Stimulated activated CD4-positive, alpha-beta T cell treated with anti-CD3 and anti-CD28 coated beads, Interleukin-1b, Interleukin-23, amount 100 ng/mL, for 24 hours (primary cell): ENCODE measurements around the gene FBXO22.

Experiments used
- DNase-seq, 4 experiments: peaks; one replicate each; pipeline ENCODE4 v3.0.0-alpha.2; 2020; ENCODE audit warnings: low read depth in 4 of 4, low spot score in 1 of 4

Gene FBXO22

DNA sequence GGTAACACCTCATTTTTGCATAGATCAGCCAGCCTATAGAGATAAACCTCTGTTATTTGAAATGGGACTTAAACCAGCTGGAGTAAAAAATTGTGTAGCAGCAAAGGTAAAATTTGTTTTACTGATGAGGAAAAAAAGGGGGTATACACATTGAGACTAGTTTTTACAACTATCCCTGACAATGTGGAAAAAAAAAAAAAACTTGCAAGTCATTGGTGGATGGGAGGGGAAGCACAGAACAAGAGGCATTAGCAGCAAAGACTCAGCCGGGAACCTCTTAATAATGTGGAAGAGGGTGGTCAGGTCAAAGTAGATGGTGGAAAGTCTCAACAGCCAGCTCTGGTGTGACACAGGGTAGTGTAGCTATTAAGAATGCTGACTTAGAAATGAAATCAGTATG is 14.5 kb downstream of the FBXO22 start:
- DNase-seq, result no peak

DNA sequence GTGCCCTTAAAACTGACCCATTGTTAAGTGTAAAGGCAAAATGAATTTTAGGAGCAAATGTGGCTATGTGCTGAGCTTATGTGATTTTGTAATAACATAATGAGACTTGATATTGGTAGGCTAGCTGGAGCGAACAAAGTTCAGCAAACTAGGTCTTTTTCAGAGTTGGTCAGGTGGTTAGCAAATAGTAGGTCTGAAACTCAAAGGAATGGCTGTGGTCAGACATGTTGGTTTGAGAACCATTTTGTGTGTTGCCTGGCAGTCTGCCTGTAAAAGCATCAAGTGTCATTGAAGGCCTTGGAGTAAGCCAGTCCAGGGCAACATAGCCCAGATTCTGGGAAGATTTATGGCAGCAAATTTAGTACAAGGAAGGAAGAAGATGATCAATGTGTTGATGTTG is 16.4 kb downstream of the FBXO22 start:
- DNase-seq, result no peak

DNA sequence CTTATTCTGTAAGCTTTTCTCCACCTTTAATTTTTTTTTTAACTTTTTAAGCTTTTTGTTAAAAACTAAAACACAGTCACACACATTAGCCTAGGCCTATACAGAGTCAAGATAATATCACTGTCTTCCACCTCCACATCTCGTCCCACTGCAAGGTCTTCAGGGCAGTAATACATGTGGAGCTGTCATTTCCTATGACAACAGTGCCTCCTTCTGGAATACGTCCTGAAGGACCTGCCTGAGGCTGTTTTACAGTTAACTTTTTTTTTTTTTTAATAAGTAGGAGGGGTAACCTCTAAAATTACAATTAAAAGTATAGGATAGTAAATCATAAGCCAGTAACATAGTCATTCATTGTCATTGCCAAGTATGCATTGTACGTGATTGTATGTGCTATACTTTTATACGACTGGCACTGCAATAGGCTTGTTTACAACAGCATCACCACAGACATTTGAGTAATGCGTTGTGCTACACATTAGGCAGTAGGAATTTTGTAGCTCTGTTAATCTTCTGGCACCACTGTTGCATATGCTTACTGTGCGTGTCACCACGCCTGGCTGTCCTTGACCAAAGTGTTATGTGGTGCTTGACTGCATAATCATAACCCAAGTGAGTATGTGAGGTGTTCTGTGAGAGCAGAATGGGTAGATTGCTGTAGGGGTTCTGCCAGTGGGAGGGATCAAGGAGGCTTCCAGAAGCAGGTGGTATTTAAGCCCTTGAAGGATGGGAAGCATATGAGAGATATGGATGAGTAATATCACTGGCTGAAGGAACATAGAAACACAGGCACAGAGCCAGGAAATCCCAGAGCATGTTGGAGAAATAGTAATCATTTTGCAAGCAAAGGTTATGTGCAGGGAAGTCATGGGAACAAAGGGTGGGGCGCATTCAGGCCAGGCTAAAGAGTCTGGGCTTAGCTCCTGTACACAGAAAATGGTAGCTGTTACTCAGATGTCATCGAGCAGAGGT is 18.3 kb downstream of the FBXO22 start:
- no peak for DNase-seq

DNA sequence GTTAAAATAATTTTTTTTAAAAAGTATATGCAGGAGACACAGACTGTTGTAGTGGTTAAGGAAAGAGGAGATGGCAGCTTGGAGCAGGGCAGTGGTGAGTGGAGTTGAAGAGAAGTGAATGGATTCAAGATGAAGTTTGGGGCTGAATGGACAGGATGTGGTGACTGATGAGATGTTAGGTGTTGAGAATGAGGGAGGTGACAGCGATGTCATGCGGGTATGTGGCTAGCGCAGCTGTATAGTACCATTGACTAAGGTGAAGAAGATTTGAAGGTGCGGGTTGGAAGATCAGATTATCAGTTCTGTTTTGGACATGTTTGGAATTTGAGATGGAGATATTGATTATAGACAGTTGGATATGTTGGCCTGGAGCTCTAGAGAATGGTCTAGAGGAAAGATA is 20.1 kb downstream of the FBXO22 start:
- no peak for DNase-seq

DNA sequence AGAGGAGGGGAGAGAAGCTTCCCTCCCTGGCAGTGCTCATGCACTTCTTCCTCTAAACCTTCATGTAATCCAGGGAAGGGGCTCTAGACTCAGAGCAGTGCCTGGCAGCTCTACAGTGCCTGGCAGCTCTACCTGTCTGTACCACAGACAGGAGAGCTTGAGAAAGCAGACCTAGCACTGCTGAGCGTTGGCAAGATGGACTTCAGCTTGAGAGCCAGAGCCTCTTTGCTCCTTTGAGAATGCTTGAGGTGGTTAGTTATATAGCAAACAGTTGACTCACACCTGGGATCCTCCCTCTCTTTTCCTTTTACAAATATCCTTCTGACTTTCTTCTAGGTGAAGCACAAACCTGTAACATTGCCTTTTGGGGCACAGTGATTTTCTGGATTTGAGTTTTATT is 20.9 kb downstream of the FBXO22 start:
- DNase-seq, result no peak

DNA sequence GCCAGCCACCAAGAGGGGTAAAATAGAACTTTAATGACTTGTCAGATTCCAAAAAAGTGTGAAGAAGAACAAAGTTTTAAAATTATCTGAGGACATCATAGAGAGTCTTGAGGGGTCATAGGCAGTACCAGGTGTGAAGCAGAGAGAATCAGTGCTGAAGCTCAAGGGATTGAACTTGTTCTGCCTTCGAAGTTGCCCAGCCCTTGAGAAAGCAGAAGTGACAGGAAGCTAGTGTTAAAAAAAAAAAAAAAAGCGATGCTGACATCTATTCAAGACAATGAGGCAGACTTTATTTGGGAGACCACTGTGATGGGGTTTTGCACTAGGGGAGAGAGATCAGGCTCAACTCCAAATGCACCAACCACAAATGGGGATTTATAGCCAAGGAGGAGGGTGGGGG is 21.8 kb downstream of the FBXO22 start:
- DNase-seq, result no peak

DNA sequence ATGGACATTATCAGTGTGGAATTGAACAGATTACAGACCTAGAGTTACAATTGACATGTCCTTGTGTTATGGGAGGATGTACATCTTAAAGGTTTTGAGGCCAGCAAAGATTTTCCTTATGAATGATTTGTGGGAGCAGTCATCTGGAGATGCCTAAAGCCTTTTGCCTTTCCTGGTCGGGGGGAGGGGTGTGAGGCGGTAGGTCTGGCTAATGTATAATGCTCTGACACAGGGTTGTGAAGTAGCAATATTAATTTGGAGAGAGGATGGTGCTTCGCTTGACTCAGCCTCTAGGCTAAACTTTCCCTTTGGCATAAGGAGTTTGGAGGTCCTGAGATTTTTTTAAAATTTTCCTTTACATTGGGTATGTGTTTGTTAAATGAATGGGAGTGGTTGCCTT is 23.3 kb downstream of the FBXO22 start:
- no peak for DNase-seq

DNA sequence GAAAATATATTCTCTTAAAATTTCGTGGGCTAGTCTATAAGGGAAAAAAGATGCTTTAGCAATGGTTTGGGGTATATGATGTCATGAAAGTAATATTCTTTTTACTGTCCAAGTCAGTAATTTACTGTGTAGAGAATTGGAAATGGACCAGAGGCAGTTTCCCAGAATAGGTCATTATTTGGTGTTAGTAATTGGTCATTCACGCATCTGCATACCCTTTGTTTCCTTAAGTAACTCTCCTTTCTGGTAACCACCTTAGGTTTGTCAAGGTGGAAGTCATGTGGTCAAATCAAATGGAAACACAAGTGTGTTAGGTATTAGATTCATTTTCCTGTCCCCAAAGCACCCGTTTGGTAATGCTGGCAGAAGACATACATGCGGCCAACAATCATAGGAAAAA is 23.9 kb downstream of the FBXO22 start:
- no peak for DNase-seq

DNA sequence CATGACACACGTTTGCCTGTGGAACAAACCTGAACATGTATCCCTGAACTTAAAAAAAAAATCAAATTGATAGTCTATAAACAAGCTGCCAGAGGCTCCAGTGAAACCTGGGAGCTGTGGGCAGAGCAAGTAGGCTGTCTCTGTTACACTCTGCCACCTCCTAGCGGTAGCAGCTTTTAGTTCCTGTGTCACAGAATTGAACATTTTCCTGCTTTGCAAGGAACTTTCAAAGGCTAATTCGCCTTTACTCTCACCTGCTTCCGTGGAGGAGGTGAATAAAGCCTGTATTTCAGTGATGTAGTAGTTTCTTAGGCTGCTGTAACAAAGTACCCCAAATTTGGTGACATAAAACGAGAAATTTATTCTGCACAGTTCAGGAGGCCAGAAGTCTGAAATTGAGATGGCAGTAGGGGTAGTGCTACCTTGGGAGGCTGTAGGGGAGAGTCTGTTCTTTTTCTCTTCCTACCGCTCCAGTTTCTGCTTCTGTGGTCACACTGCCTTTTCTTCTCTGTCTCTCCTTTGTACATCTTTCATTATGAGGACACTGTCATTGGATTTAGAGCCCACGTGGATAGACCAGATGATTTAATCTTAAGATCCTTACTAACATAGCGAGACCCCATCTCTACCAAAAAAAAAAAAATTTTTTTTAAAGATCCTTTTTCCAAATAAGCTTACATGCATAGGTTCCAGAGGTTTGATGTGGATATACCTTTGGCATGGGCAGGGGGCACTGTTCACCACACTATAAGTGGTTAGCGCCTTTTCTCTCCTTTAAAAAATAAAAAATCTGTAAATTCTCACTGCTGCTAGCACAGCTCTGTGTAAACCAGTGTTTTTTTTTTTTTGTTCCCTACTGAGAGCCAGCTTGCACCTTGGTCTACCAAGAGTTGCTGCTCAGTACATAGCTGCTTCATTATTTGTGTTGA is 25.3 kb downstream of the FBXO22 start:
- no peak for DNase-seq

DNA sequence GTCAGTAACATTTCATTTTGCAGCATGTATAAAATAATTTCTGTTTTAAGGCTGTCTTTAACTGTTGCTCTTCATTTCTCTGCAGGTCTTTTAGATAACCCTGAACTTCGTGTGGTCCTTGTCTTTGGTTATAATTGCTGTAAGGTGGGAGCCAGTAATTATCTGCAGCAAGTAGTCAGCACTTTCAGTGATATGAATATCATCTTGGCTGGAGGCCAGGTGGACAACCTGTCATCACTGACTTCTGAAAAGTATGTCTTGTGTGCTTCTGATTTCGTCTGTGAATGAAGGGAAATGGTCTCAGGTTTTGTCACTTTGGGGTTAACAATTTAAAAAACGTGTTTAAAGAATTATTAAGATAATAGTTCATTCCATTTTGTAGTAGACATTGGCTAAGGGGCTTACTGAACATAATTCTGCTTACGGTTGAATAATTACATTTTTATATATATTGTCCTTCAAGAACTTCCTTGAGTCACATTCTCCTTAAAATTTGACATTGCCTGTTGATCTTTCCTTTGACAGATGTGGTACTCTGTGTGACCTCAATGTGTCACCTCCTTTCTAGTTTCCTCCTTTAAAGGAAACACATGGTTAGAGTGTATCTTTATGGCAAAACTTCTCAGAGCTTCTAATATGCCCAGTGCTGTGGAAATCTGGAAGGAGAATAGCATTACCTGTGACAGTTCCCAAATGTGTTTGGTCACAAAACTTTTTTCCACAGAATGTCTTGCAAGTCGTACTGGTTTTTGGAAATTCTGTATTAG is 26.3 kb downstream of the FBXO22 start:
- no peak for DNase-seq

DNA sequence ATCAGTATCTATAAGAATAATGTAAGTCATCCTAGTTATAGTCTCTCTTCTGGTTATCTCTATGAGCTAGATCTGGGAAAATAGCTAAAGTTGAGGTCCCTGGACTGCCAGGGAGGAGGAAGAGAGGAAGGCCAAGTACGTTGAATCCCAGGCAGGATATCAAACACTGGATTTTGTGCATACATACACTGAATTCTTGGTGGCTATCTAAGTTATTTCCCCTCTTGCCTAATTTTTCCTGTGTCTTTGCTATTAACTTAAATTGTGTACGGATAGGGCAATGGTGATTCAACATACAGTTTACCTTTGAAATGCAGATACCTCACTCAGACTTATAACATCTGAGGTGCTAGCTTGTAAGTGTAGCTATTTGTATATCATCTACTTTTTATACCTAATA is 27.2 kb downstream of the FBXO22 start:
- DNase-seq, result no peak

DNA sequence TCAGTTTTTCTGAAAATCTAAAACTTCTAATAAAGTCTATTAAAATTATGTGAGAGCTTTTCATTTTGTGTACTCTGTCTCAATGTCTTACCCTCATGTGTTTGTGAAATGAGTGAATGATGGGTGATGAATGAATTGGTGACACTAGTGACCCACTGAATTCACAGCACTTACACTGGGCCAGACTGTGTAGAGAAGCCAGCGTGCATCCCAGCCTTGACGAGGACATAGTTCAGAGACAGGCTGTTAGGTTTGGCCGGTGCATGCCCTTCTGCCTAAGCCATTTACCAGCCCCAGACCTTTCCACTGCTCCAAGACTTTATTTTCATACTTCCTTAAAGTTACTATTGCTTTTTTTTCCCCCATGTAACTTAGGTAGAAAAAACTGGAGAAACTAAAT is 38.8 kb downstream of the FBXO22 start:
- no peak for DNase-seq

DNA sequence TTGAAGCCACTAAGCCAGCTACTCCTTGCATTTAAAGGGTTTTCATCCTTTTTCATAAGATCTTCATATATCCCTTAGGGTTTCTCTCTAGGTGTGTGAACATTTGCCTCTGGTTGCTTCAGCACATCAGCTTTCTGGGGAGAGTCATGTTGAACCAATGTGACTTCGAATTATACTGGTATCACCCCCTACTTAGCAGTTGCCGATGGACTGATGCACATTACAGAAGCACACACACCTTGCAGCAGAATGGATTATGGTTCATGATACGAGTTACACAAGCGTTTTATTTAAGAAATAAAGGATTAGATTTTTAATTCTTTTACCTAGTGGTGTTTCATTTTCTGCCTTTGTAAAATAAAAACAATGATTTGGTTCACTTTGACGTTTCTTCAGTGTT is 39.6 kb downstream of the FBXO22 start:
- DNase-seq, result no peak

DNA sequence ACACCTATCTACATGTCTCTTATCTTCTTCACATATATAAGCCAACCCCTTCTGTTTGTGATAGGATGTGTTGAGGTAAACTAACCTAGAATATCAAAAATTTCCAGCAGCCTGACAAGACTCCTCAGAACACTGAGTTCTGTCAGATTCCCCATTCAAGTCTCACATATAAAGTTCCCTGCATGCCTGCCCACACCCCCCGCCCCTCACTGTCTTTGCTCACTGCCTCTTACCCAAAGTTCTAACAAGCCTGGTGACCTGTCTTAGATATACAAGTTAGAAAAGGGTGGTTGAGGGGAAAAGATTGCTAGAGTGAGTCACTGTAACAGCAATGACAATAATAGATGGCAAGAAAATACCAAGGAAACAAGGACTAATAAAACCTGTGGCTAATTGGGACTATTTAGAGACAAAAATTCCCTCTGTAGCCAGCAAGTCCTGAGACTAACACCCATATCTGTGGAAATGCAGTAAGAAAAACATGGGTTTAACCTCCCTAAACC is 40.1 kb downstream of the FBXO22 start:
- DNase-seq, result no peak

DNA sequence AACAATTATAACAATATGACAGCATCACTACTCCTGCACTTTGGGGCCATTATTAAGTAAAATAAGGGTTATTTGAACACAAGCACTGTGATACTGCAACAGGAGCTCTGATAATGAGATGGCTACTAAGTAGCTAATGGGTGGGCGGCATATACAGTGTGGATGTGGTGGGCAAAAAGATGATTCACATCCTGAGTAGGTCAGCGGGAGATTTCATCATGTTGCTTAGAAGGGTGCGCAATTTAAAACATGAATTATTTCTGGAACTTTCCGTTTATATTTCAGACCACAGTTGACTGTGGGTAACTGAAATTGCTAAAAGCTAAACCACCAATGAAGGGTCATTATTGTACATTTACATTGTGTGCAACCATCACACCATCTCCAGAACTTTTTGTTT is 42.3 kb downstream of the FBXO22 start:
- DNase-seq, result no peak

DNA sequence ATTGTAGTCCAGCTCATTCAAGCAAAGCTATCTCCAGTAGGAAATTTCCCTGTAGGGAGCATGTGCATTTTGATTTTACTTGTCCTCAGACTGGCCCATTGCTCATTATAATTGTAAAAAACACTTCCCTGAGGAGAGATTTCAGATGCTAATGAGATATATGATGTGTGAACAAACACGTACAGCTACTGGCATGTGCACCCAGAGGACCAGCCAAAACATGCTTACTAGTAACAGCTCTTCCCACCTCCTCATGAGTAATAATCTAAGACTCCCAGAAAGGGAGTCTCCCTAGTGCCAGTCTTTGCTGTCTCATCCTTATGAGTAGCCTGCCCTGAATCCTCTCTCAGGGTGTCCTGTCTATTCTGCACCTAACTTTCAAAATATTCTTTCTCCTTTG is 43.4 kb downstream of the FBXO22 start:
- DNase-seq, result no peak

DNA sequence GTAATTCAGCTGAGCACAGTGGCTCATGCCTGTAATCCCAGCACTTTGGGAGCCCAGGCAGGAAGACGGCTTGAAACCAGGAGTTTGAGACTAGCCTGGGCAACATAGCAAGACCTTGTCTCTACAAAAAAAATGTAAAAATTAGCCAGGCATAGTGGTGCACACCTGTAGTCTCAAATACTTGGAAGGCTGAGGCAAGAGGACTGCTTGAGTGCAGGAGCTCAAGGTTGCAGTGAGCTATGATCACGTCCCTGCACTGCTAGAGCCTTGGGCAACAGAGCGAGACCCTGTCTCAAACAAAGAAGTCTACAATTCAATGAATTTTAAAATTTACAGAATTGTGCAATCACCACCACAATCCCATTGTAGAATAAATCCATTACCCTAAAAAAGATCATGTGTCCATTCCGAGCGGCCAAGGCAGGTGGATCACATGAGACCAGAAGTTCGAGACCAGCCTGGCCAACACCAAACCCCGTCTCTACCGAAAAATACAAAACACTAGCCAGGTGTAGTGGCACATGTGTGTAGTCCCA is 45.2 kb downstream of the FBXO22 start:
- DNase-seq, result no peak

DNA sequence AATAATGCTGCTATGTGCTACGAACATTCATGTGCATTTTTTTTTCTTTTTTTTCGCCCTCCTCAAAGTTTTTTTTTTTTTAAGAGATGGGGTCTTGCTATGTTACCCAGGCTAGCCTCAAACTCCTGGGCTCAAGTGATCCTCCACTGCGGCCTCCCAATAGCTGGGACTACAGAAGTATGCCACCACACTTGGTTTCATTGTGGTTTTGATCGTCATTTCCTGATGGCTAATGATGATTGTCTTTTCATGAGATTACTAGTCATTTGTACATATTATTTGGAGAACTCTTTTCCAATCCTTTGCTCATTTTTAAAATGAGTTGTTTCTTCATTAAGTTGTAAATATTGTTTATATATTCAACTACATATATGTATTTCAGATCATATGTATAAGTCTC is 48.8 kb downstream of the FBXO22 start:
- no peak for DNase-seq

DNA sequence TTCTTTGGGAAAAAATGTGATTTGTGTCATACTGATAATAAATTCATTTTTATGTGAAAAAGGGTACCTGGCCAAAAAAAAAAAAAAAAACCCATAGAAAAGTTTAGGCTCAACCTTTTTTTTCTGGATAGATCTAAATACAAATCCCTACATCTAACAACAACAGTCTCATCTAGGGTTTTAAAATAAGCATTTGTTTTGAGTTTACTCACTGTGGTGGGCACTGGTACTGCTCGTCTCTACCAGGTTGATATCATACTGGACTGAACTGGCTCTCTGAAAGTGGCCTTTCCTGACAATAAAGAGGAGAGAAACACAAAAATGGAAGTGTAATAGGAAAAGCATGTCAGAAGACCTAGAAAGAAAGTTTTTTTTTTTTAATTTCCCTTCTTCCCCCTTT is 52.0 kb downstream of the FBXO22 start:
- no peak for DNase-seq

DNA sequence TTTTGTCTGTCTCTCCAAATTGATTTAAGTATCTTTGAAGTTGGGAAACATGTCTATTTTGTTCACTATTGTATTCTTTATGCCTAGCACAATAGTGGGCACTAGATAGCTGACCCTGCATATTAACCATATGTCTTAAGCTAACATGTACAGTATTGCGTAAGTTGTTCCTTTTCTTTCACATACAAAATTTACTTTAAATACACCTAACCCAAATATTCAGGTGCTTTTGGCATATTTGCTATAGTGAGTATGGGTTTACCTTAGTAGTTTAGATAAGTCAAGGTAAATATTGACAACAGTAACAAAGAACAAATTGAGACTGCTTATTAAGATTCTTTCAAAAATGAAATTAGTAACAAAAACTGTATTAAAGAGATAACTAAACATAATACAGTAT is 57.7 kb downstream of the FBXO22 start:
- no peak for DNase-seq

DNA sequence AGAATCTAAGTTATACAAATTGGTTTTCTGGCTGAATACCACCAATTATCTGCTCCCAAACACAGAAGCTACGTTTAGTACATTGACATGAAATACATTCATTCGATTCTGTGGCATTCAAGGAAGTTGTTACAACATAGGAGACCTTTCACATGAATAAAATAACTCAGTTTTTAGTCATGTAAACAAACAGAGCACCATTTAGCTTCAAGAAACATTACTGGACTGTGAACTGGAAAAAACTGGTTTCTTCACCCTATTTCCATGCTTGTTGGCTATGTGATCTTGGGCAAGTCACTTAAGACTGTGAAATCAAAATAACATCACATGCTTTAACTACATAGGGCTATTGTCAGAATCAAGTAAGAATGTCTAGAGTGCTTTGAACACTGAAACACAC is 62.4 kb downstream of the FBXO22 start:
- no peak for DNase-seq
